Mesenchymal stem cell (in vitro differentiated cells and primary cell): ENCODE measurements around the gene SYNE1.
"Not testable (repeated sequence)": the region's sequence is repeated elsewhere in the genome, so short reads cannot be mapped to it uniquely, and the experiment has no call there.

Experiments used
- DNase-seq: peaks from one replicate; pipeline ENCODE4 v3.0.0-alpha.2; 2013
- H2AFZ ChIP-seq: one replicate; pipeline ENCODE4 v1.6.1; 2013; ENCODE audit warnings: low read depth, mild to moderate bottlenecking, control low read depth, inconsistent platforms, low read length, moderate library complexity
- H2AK5ac ChIP-seq: 2 replicates; pipeline ENCODE4 v1.6.1; 2013; ENCODE audit warnings: low read length, moderate library complexity, mild to moderate bottlenecking, inconsistent platforms; ENCODE audit not compliant: severe bottlenecking
- H2BK120ac ChIP-seq: one replicate; pipeline ENCODE4 v1.6.1; 2013; ENCODE audit warnings: low read depth, mild to moderate bottlenecking, inconsistent platforms, low read length, moderate library complexity
- H2BK12ac ChIP-seq, 2 experiments: one replicate each; pipeline ENCODE4 v1.6.1; 2013; ENCODE audit warnings: inconsistent platforms in 2 of 2, low read length in 2 of 2, mild to moderate bottlenecking in 2 of 2, moderate library complexity in 2 of 2, control low read depth in 1 of 2
- H2BK15ac ChIP-seq: one replicate; pipeline ENCODE4 v1.6.1; 2013; ENCODE audit warnings: mild to moderate bottlenecking, low read depth, inconsistent platforms; ENCODE audit not compliant: poor library complexity, severe bottlenecking
- H2BK5ac ChIP-seq: 2 replicates; pipeline ENCODE4 v1.6.1; 2013; ENCODE audit warnings: low read depth, mild to moderate bottlenecking, low read length, control low read depth, inconsistent platforms; ENCODE audit not compliant: poor library complexity, severe bottlenecking
- H3K14ac ChIP-seq, 2 experiments: one replicate each; pipeline ENCODE4 v1.6.1; 2013; ENCODE audit warnings: inconsistent platforms in 2 of 2, low read length in 2 of 2, control low read depth in 1 of 2, mild to moderate bottlenecking in 1 of 2, moderate library complexity in 1 of 2
- H3K18ac ChIP-seq, 2 experiments: one replicate each; pipeline ENCODE4 v1.6.1; 2013; ENCODE audit warnings: inconsistent platforms in 2 of 2, low read length in 2 of 2, control low read depth in 1 of 2, low read depth in 1 of 2, mild to moderate bottlenecking in 1 of 2
- H3K23ac ChIP-seq, 2 experiments: one replicate each; pipeline ENCODE4 v1.6.1; 2013; ENCODE audit warnings: inconsistent platforms in 2 of 2, low read length in 2 of 2, mild to moderate bottlenecking in 2 of 2, moderate library complexity in 2 of 2, control low read depth in 1 of 2
- H3K27ac ChIP-seq: 2 replicates; pipeline ENCODE4 v1.5.1; 2013; ENCODE audit warnings: mild to moderate bottlenecking, moderate library complexity, low read length, control low read depth, inconsistent platforms; ENCODE audit not compliant: poor library complexity, severe bottlenecking
- H3K27me3 ChIP-seq, 2 experiments: 2 replicates each; pipeline versions ENCODE4 v1.6.1 to v1.7.0; 2013; ENCODE audit warnings: low read length in 2 of 2, mild to moderate bottlenecking in 2 of 2, moderate library complexity in 2 of 2, control low read depth in 1 of 2, inconsistent platforms in 1 of 2; ENCODE audit not compliant: control insufficient read depth in 1 of 2, insufficient read depth in 1 of 2
- H3K36me3 ChIP-seq, 2 experiments: 2 replicates each; pipeline versions ENCODE4 v1.6.1 to v1.7.0; 2013; ENCODE audit warnings: low read length in 2 of 2, control low read depth in 1 of 2, inconsistent platforms in 1 of 2, low read depth in 1 of 2, mild to moderate bottlenecking in 1 of 2; ENCODE audit not compliant: insufficient read depth in 2 of 2, control insufficient read depth in 1 of 2
- H3K4ac ChIP-seq, 2 experiments: one replicate each; pipeline ENCODE4 v1.6.1; 2013; ENCODE audit warnings: inconsistent platforms in 2 of 2, low read length in 2 of 2, mild to moderate bottlenecking in 2 of 2, moderate library complexity in 2 of 2, control low read depth in 1 of 2, low read depth in 1 of 2
- H3K4me1 ChIP-seq: 2 replicates; pipeline ENCODE4 v1.6.1; 2013; ENCODE audit warnings: low read depth, low read length, control low read depth; ENCODE audit not compliant: control insufficient read depth, insufficient read depth
- H3K4me2 ChIP-seq: 2 replicates; pipeline ENCODE4 v1.6.1; 2013; ENCODE audit warnings: low read length, mild to moderate bottlenecking, inconsistent platforms; ENCODE audit not compliant: poor library complexity, severe bottlenecking
- H3K4me3 ChIP-seq, 2 experiments: 2 replicates each; pipeline versions ENCODE4 v1.5.1 to v1.7.0; 2013; ENCODE audit warnings: low read length in 2 of 2, mild to moderate bottlenecking in 2 of 2, control low read depth in 1 of 2, low read depth in 1 of 2; ENCODE audit not compliant: insufficient read depth in 1 of 2
- H3K79me1 ChIP-seq: replicated peaks from 2 replicates; pipeline ENCODE4 v1.6.1; 2013; ENCODE audit warnings: mild to moderate bottlenecking, control low read depth, low read length, inconsistent platforms; ENCODE audit not compliant: poor library complexity, severe bottlenecking
- H3K9ac ChIP-seq: 2 replicates; pipeline ENCODE4 v1.7.0; 2013; ENCODE audit warnings: mild to moderate bottlenecking, low read length, moderate library complexity
- H3K9me3 ChIP-seq: 2 replicates; pipeline ENCODE4 v1.7.0; 2013; ENCODE audit warnings: mild to moderate bottlenecking, low read length; ENCODE audit not compliant: control insufficient read depth
- H4K8ac ChIP-seq: one replicate; pipeline ENCODE4 v1.6.1; 2013; ENCODE audit warnings: inconsistent platforms, mild to moderate bottlenecking, low read length, moderate library complexity
- H4K91ac ChIP-seq: one replicate; pipeline ENCODE4 v1.6.1; 2013; ENCODE audit warnings: mild to moderate bottlenecking, low read length, inconsistent platforms
- WGBS: methylation state at CpG from one replicate; pipeline ENCODE4 v1.1.7; 2013; ENCODE audit warnings: mixed read lengths; 5-methylcytosine and 5-hydroxymethylcytosine counted together

Gene SYNE1

DNA sequence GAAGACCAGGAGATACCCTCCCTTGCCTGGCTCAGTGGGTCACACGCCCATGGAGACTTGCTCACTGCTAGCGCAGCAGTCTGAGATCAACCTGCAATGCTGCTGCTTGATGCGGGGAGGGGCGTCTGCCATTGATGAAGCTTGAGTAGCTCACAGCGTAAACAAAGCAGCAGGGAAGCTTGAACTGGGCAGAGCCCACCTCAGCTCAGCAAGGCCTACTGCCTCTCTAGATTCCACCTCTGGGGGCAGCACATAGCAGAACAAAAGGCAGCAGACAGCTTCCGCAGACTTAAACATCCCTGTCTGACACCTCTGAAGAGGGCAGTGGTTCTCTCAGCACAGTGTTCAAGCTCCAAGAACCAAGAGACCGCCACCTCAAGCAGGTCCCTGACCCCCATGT is 558.4 kb downstream of the SYNE1 start:
- Histone ChIP-seq H3K14ac (no peak overlapping the region), H4K8ac (no peak overlapping the region), H3K4me1 (peaks cover 1% of the 10 kb centered on the region), H3K23ac (no peak overlapping the region), H4K91ac (no peak overlapping the region), H2AFZ (no peak overlapping the region), H3K4me2 (no peak overlapping the region), H2BK15ac (no peak overlapping the region), H3K9ac (no peak overlapping the region), H2AK5ac (no peak overlapping the region), H3K27ac (no peak overlapping the region), H3K18ac (no peak overlapping the region), H3K4me3 (no peak overlapping the region), H3K79me1 (no peaks in the 10 kb centered on the region), H2BK12ac (no peak overlapping the region), H3K9me3 (peaks cover 27% of the 10 kb centered on the region), H2BK5ac (no peak overlapping the region), H3K4ac (no peak overlapping the region), H3K36me3 (no peaks in the 10 kb centered on the region), H2BK120ac (no peak overlapping the region), H3K27me3 (no peaks in the 10 kb centered on the region)
- DNase-seq: no peak
- WGBS: 74% methylated on average over 7 of the region's 7 CpGs

DNA sequence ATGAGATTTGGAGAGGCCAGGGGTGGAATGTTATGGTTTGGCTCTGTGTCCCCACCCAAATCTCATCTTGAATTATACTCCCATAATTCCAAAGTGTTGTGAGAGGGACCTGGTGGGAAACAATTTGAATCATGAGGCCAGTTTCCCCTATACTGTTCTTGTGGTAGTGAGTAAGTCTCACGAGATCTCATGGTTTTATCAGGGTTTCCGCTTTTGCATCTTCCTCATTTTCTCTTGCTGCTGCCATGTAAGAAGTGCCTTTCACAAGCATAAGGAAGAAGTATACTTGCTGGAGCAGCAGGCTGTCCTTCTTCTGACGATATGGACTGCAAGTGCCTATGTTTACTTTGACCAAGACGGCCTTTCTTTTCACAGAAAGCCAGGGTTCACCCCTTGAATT is 559.2 kb downstream of the SYNE1 start:
- Histone ChIP-seq H3K9ac (no peak overlapping the region), H4K8ac (no peak overlapping the region), H3K4me1 (peaks cover 1% of the 10 kb centered on the region), H3K18ac (no peak overlapping the region), H3K4ac (no peak overlapping the region), H3K14ac (no peak overlapping the region), H2BK12ac (no peak overlapping the region), H2AK5ac (no peak overlapping the region), H3K23ac (no peak overlapping the region), H3K4me2 (no peak overlapping the region), H3K36me3 (no peaks in the 10 kb centered on the region), H3K27me3 (no peaks in the 10 kb centered on the region), H2BK120ac (no peak overlapping the region), H3K4me3 (no peak overlapping the region), H4K91ac (no peak overlapping the region), H3K79me1 (no peaks in the 10 kb centered on the region), H2BK15ac (no peak overlapping the region), H3K27ac (no peak overlapping the region), H3K9me3 (peaks cover 27% of the 10 kb centered on the region), H2BK5ac (no peak overlapping the region), H2AFZ (no peak overlapping the region)
- 82% methylated on average over 3 of the region's 4 CpGs for WGBS
- no peak for DNase-seq

DNA sequence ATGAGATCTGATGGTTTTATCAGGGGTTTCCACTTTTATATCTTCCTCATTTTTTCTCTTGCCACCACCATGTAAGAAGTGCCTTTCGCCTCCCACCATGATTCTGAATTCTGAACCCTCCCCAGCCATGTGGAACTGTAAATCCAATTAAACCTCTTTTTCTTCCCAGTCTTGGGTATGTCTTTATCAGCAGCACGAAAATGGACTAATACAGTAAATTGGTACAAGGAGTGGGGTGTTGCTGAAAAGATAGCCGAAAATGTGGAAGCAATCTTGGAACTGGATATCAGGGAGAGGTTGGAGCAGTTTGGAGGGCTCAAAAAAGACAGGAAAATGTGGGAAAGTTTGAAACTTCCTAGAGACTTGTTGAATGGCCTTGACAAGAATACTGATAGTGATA is 560.9 kb downstream of the SYNE1 start:
- not testable (repeated sequence) for H3K27ac ChIP-seq, H3K4me3 ChIP-seq, DNase-seq, H2BK12ac ChIP-seq, H3K27me3 ChIP-seq, H3K9ac ChIP-seq, H3K4ac ChIP-seq, H2AFZ ChIP-seq, H3K4me2 ChIP-seq, H2BK5ac ChIP-seq, H3K36me3 ChIP-seq, H3K79me1 ChIP-seq, H2AK5ac ChIP-seq, H3K18ac ChIP-seq, H3K23ac ChIP-seq, H4K91ac ChIP-seq, H4K8ac ChIP-seq, H2BK120ac ChIP-seq, H3K4me1 ChIP-seq, H3K14ac ChIP-seq, H2BK15ac ChIP-seq
- H3K9me3 ChIP-seq: peaks cover 27% of the 10 kb centered on the region
- WGBS: 45% methylated on average over 2 of the region's 3 CpGs

DNA sequence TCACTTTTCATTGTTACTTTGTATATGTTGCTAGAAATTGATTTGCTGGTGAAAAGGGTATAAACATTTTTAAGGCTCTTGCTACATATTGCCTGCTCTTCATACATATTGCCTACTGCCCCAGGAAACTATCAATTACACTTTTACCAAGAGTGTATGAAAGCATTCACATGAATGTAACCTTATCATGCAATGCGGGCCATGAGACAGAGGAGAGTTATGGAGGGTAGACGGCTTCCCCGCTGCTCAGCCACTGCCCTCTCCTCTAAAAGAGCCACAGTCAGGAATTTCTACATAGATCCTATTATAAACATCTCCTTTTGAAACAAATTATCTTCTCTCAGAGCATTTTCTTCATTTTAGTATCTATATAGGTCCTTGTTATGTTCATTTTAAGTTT is 565.3 kb downstream of the SYNE1 start:
- no peak overlapping the region for H4K8ac ChIP-seq
- H2BK15ac ChIP-seq: no peak overlapping the region
- no peak overlapping the region for H3K4ac ChIP-seq
- H3K79me1 ChIP-seq: no peaks in the 10 kb centered on the region
- no peak overlapping the region for H3K4me2 ChIP-seq
- H3K9me3 ChIP-seq: peaks cover 24% of the 10 kb centered on the region
- no peak overlapping the region for H3K14ac ChIP-seq
- WGBS: 93% methylated on average over 3 of the region's 3 CpGs
- no peaks in the 10 kb centered on the region for H3K4me1 ChIP-seq
- no peak overlapping the region for H3K27ac ChIP-seq
- no peak overlapping the region for H2BK12ac ChIP-seq
- no peak overlapping the region for H2AK5ac ChIP-seq
- no peak overlapping the region for H4K91ac ChIP-seq
- H3K36me3 ChIP-seq: no peaks in the 10 kb centered on the region
- no peaks in the 10 kb centered on the region for H3K27me3 ChIP-seq
- no peak overlapping the region for H3K4me3 ChIP-seq
- no peak overlapping the region for H3K9ac ChIP-seq
- H3K23ac ChIP-seq: no peak overlapping the region
- no peak overlapping the region for H2AFZ ChIP-seq
- H2BK120ac ChIP-seq: no peak overlapping the region
- no peak for DNase-seq
- no peak overlapping the region for H3K18ac ChIP-seq
- no peak overlapping the region for H2BK5ac ChIP-seq
